Ascending aorta (tissue), 2 donors: ENCODE measurements around the gene PPARA. TPM values are rescaled to one million over a fixed set of nuclear protein-coding genes. Genes with fewer than 3 reads are reported as not detected.

ENCODE experiments used
- DNase-seq, 2 donors: peaks; one replicate each; pipeline ENCODE4 v3.0.0-alpha.2; 2019; ENCODE audit warnings: low spot score in 2 of 2
- H3K27ac ChIP-seq, 2 donors: fragments of 200-600 bp; sonication (generic); one replicate each; pipeline ENCODE4 v1.5.1; 2016 to 2017; ENCODE audit warnings: mild to moderate bottlenecking in 1 of 2
- H3K27me3 ChIP-seq: fragments of 200-600 bp; sonication (generic); one replicate; pipeline ENCODE4 v1.5.1; 2017
- H3K36me3 ChIP-seq, 2 donors: fragments of 200-600 bp; sonication (generic); one replicate each; pipeline ENCODE4 v1.5.1; 2016
- H3K4me1 ChIP-seq, 2 donors: fragments of 200-600 bp; sonication (generic); one replicate each; pipeline ENCODE4 v1.5.1; 2016 to 2017; ENCODE audit warnings: mild to moderate bottlenecking in 1 of 2
- H3K4me3 ChIP-seq, 2 donors: fragments of 200-600 bp; sonication (generic); one replicate each; pipeline ENCODE4 v1.5.1; 2016 to 2017; ENCODE audit warnings: mild to moderate bottlenecking in 1 of 2
- H3K9me3 ChIP-seq, 2 donors: fragments of 200-600 bp; sonication (generic); one replicate each; pipeline ENCODE4 v1.5.1; 2016
- CTCF ChIP-seq, 3 experiments: fragments of 200-600 bp in 2 of 3; fragments of 450-650 bp in 1 of 3; sonication (generic) in 2 of 3; IDR thresholded peaks; one replicate each; pipeline ENCODE4 v1.5.1; 2016 to 2019; ENCODE audit warnings: antibody characterized with exemption in 3 of 3, mild to moderate bottlenecking in 1 of 3, moderate library complexity in 1 of 3
- intact Hi-C: fragments of 100-400 bp; cut with DNase I; formaldehyde crosslinking; loops from one replicate; pipeline ENCODE4 v1.15.1; 2023
- total RNA-seq: library from RNA; depleted of rRNA; stranded (reverse); fragments of >200 nt; gene quantifications from one replicate; pipeline ENCODE4 v1.1.0, GENCODE V29; 2016

PPARA gene
- total RNA-seq, 1 donor from 2014 or later = 20.1 TPM

DNA sequence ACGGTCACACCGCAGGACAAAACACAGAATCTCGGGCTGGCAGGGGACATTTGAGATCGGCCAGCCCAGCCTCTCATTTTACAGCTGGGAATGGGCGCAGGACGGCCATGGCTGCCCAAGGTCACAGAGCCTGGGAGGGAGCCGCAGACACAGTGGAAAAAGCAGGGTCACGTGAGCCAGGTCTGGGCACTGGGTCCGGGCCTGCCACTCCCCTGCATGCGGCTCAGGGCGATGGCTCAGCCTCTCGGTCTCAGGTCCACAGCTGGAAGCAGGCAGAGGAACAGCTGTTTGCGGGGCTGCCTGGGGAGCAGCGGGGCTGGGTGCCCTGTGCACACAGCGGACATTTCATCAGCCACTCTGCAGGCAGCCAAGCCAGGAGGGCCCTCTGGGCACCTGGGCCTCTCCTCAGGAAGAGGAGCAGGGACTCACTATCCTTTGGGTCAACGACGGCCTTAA, 10.4 kb upstream of the PPARA start:
- Histone ChIP-seq H3K4me1 (peaks cover 0 to 5% of the 10 kb centered on the region in 2 donors), H3K9me3 (no peaks in the 10 kb centered on the region), H3K36me3 (no peaks in the 10 kb centered on the region), H3K27ac (peak overlapping the region; percentile 65 to 67), H3K27me3 (no peaks in the 10 kb centered on the region), H3K4me3 (no peak overlapping the region)
- no peak for DNase-seq
- intact Hi-C loops = no loop called here
- TF ChIP-seq CTCF (IDR thresholded peaks at IDR 0.05) = no peak

- DNase-seq = no peak
- H3K36me3 ChIP-seq = no peaks in the 10 kb centered on the region
- intact Hi-C loops = no loop called here
Measured at GRCh38 chr22:46140989-46141928, 9.1 kb upstream of the PPARA start.

GRCh38 chr22:46142548-46143490, 7.5 kb upstream of the PPARA start:
- no peak overlapping the region for H3K4me3 ChIP-seq
- H3K4me1 ChIP-seq = peaks cover 0 to 5% of the 10 kb centered on the region in 2 donors
- no peaks in the 10 kb centered on the region for H3K9me3 ChIP-seq
- no peak for DNase-seq
- intact Hi-C loops = no loop called here
- H3K27ac ChIP-seq = no peak overlapping the region
- H3K27me3 ChIP-seq = no peaks in the 10 kb centered on the region
- no peak for TF ChIP-seq CTCF (IDR thresholded peaks at IDR 0.05)
- no peaks in the 10 kb centered on the region for H3K36me3 ChIP-seq

More at GRCh38 chr22:46140989-46141928, 9.1 kb upstream of the PPARA start:
- H3K4me3 ChIP-seq = no peak overlapping the region
- H3K4me1 ChIP-seq = peaks cover 0 to 5% of the 10 kb centered on the region in 2 donors
- H3K27ac ChIP-seq = no peak overlapping the region
- no peaks in the 10 kb centered on the region for H3K27me3 ChIP-seq
- TF ChIP-seq CTCF (IDR thresholded peaks at IDR 0.05) = no peak
- H3K9me3 ChIP-seq = no peaks in the 10 kb centered on the region

GRCh38 chr22:46143491-46144147, 6.7 kb upstream of the PPARA start:
- no peak for DNase-seq
- TF ChIP-seq CTCF (IDR thresholded peaks at IDR 0.05) = no peak
- intact Hi-C loops = no loop called here
- Histone ChIP-seq H3K4me3 (no peak overlapping the region), H3K9me3 (no peaks in the 10 kb centered on the region), H3K36me3 (no peaks in the 10 kb centered on the region), H3K27me3 (no peaks in the 10 kb centered on the region), H3K4me1 (peaks cover 0 to 5% of the 10 kb centered on the region in 2 donors), H3K27ac (no peak overlapping the region)

DNA sequence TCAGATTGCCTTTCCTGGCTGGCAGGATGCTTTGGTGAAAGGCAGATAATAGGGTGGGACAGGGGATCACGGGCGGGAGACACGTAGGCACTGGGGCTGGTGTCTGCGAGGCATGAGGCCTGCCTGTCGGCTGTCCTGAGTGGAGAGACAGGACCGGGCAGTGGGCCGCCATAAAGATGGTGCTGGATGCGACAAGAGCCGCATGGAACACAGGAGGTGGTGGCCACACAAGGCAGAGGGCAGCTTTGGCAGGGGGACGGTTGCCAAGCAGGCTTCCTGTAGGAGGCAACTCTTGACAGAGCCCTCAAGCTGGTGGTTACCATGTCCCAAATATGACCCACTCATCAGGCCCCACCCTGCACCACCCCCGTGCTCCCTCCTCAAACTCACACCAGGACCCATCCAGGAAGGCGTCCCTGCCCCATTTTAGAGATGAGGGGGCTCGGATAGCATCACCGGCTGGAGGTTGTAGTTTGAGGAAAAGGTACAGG, 4.9 kb upstream of the PPARA start:
- H3K4me1 ChIP-seq = no peaks in the 10 kb centered on the region
- H3K27me3 ChIP-seq = no peaks in the 10 kb centered on the region
- H3K27ac ChIP-seq = no peak overlapping the region
- DNase-seq = no peak
- no peaks in the 10 kb centered on the region for H3K9me3 ChIP-seq
- no peak for TF ChIP-seq CTCF (IDR thresholded peaks at IDR 0.05)
- H3K4me3 ChIP-seq = no peak overlapping the region
- H3K36me3 ChIP-seq = no peaks in the 10 kb centered on the region
- intact Hi-C loops = no loop called here
